ENCODE measurements around the gene LRRC59.

Gene LRRC59

DNA sequence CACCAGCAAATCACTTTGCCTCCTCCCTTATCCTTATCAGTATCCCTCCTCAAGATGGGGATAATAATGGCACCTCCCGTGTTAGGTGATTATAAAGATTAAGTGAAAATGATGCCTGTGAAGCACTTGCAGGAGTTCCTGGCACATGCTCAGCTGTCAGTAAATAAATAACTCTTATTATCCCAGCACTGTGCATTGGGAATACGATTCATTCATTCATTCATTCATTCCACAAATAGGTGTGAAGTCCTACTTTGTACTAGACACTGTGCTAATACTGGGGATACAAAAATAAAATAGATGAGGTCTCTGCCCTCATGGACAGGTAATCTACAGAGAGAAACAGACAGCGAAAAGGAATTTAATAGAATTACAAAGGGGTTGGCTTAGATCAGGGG, 49.4 kb downstream of the LRRC59 start:
- no peak for TF ChIP-seq TOX (CRISPR knock-in tag; IDR thresholded peaks at IDR 0.05; ENCODE audit: borderline replicate concordance)
- no peak for TF ChIP-seq ZFP30 (CRISPR knock-in tag; IDR thresholded peaks at IDR 0.05)
- no peak for ATAC-seq

DNA sequence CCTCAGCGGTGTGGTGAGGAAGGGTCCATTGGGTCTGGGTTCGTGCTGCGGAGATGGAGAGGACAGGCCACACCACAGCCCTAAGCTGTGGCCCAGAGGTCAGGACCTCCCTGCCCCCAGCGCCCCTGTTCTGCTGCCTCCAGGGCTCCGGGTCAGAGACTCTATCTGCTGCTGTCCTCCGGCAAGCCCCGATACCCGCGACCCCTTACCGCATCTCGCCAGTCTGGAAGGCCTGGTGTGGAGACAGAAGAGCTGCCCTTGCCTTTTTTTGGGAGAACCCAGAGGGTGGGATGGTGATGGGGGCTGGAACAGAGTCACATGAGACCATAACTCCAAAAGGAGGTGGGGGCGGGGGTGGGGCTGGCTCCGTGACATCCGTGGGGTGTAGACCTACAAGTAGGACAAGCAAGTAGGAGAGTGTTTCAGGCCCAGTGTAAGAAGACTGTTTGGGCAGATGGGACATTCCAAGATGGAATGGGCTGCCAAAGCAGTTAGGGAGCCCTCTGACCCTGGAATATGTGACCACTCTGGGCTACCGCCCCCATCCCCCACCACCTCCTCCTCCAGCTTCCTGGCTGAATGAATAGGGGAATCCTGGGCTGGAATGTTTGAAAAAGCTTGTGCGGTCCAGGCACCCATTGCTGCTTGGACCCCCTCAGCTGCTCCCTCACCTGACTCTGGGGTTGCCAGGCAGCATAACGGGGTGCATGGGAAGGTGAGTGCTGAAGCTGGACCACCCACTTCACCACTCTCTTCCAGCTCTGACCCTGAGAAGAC, 50.0 kb downstream of the LRRC59 start:
- TF ChIP-seq ISL1 (CRISPR knock-in tag; IDR thresholded peaks at IDR 0.05) (no peak), ZC3H10 (CRISPR knock-in tag; IDR thresholded peaks at IDR 0.05) (no peak), ESRRG (CRISPR knock-in tag; IDR thresholded peaks at IDR 0.05) (no peak), TOX (CRISPR knock-in tag; IDR thresholded peaks at IDR 0.05; ENCODE audit: borderline replicate concordance) (no peak), CSDC2 (CRISPR knock-in tag; IDR thresholded peaks at IDR 0.05) (no peak), OSR1 (CRISPR knock-in tag; IDR thresholded peaks at IDR 0.05) (no peak), TCF4 (CRISPR knock-in tag; IDR thresholded peaks at IDR 0.05; ENCODE audit: borderline replicate concordance) (no peak), ZNF70 (CRISPR knock-in tag; IDR thresholded peaks at IDR 0.05) (no peak), ZNF8 (CRISPR knock-in tag; IDR thresholded peaks at IDR 0.05) (no peak), ZFP30 (CRISPR knock-in tag; IDR thresholded peaks at IDR 0.05) (no peak), GLIS3 (CRISPR knock-in tag; IDR thresholded peaks at IDR 0.05) (no peak), ARNTL (CRISPR knock-in tag; IDR thresholded peaks at IDR 0.05; ENCODE audit: borderline replicate concordance, low read depth) (no peak), BACH2 (CRISPR knock-in tag; IDR thresholded peaks at IDR 0.05; ENCODE audit: borderline replicate concordance) (no peak), ZNF565 (CRISPR knock-in tag; conservative IDR thresholded peaks at IDR 0.05; ENCODE audit: low read depth) (no peak), PPARA (CRISPR knock-in tag; IDR thresholded peaks at IDR 0.05; ENCODE audit: borderline replicate concordance) (no peak)
- TF ChIP-seq, protein P1, sequence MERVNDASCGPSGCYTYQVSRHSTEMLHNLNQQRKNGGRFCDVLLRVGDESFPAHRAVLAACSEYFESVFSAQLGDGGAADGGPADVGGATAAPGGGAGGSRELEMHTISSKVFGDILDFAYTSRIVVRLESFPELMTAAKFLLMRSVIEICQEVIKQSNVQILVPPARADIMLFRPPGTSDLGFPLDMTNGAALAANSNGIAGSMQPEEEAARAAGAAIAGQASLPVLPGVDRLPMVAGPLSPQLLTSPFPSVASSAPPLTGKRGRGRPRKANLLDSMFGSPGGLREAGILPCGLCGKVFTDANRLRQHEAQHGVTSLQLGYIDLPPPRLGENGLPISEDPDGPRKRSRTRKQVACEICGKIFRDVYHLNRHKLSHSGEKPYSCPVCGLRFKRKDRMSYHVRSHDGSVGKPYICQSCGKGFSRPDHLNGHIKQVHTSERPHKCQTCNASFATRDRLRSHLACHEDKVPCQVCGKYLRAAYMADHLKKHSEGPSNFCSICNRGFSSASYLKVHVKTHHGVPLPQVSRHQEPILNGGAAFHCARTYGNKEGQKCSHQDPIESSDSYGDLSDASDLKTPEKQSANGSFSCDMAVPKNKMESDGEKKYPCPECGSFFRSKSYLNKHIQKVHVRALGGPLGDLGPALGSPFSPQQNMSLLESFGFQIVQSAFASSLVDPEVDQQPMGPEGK (CRISPR knock-in tag; IDR thresholded peaks at IDR 0.05; ENCODE audit: borderline replicate concordance) = no peak
- TF ChIP-seq, protein P2, sequence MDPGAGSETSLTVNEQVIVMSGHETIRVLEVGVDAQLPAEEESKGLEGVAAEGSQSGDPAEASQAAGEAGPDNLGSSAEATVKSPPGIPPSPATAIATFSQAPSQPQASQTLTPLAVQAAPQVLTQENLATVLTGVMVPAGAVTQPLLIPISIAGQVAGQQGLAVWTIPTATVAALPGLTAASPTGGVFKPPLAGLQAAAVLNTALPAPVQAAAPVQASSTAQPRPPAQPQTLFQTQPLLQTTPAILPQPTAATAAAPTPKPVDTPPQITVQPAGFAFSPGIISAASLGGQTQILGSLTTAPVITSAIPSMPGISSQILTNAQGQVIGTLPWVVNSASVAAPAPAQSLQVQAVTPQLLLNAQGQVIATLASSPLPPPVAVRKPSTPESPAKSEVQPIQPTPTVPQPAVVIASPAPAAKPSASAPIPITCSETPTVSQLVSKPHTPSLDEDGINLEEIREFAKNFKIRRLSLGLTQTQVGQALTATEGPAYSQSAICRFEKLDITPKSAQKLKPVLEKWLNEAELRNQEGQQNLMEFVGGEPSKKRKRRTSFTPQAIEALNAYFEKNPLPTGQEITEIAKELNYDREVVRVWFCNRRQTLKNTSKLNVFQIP (CRISPR knock-in tag; IDR thresholded peaks at IDR 0.05; ENCODE audit: borderline replicate concordance, low read depth) = no peak
- TF ChIP-seq, protein P3, sequence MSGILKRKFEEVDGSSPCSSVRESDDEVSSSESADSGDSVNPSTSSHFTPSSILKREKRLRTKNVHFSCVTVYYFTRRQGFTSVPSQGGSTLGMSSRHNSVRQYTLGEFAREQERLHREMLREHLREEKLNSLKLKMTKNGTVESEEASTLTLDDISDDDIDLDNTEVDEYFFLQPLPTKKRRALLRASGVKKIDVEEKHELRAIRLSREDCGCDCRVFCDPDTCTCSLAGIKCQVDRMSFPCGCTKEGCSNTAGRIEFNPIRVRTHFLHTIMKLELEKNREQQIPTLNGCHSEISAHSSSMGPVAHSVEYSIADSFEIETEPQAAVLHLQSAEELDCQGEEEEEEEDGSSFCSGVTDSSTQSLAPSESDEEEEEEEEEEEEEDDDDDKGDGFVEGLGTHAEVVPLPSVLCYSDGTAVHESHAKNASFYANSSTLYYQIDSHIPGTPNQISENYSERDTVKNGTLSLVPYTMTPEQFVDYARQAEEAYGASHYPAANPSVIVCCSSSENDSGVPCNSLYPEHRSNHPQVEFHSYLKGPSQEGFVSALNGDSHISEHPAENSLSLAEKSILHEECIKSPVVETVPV (CRISPR knock-in tag; IDR thresholded peaks at IDR 0.05) = no peak
- ATAC-seq = 0 out of 3 replicates have a peak, but pooled peaks have one; percentile 1

DNA sequence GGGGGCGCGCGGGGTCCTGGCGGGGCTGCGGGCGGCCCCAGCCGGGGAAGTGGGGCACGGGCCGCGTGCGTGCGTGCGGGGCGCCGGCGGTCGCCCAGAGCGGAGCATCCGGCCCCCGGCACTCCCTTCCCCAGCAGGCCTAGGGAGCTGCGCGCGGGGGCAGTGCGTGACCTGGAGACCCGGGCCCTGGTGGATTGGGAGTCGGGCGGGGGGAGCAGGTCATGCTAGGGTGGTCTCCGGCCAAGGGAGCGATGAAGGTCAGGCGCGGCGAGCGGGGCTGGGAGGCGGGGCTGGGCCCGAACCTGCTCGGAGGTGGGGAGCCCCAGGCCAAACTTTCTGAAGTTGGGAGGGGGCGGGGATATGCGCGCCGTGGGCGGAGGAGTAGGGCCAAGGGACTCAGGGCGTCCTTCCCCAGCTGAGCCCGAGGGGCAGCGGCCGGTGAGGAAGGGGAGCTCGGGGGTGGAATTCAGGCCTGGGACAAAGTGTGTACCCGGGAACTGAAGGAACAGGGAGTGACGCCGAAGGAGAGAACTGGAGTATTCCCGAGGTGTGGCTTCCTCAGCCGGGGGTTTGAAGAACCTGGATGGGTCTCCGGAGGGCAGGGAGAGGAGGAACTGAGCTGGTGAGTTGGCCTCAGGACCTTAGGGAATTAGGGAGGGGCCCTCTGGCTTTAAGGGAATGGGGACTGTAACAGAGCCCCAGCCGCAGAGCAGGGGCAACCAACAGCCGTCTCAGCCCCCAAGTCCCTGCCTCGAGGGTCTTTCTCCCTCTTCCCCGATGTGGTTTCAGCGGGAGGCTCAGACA, 50.8 kb downstream of the LRRC59 start:
- peak; percentile 47 for ATAC-seq
- no peak for TF ChIP-seq BACH2 (CRISPR knock-in tag; IDR thresholded peaks at IDR 0.05; ENCODE audit: borderline replicate concordance)
- TF ChIP-seq, protein P1 (CRISPR knock-in tag; IDR thresholded peaks at IDR 0.05; ENCODE audit: borderline replicate concordance) = no peak
- TF ChIP-seq, protein P3 (CRISPR knock-in tag; IDR thresholded peaks at IDR 0.05) = no peak
- no peak for TF ChIP-seq TOX (CRISPR knock-in tag; IDR thresholded peaks at IDR 0.05; ENCODE audit: borderline replicate concordance)
- no peak for TF ChIP-seq GLIS3 (CRISPR knock-in tag; IDR thresholded peaks at IDR 0.05)
- no peak for TF ChIP-seq ZNF70 (CRISPR knock-in tag; IDR thresholded peaks at IDR 0.05)
- TF ChIP-seq ARNTL (CRISPR knock-in tag; IDR thresholded peaks at IDR 0.05; ENCODE audit: borderline replicate concordance, low read depth) = no peak
- TF ChIP-seq, protein P4, sequence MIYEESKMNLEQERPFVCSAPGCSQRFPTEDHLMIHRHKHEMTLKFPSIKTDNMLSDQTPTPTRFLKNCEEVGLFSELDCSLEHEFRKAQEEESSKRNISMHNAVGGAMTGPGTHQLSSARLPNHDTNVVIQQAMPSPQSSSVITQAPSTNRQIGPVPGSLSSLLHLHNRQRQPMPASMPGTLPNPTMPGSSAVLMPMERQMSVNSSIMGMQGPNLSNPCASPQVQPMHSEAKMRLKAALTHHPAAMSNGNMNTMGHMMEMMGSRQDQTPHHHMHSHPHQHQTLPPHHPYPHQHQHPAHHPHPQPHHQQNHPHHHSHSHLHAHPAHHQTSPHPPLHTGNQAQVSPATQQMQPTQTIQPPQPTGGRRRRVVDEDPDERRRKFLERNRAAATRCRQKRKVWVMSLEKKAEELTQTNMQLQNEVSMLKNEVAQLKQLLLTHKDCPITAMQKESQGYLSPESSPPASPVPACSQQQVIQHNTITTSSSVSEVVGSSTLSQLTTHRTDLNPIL (CRISPR knock-in tag; IDR thresholded peaks at IDR 0.05; ENCODE audit: low read depth) = no peak
- no peak for TF ChIP-seq TCF4 (CRISPR knock-in tag; IDR thresholded peaks at IDR 0.05; ENCODE audit: borderline replicate concordance)
- no peak for TF ChIP-seq SNAI2 (CRISPR knock-in tag; IDR thresholded peaks at IDR 0.05)
